ENCODE measurements around the gene CHDH.

- TF ChIP-seq CTCF (IDR thresholded peaks at IDR 0.05) (no peak), POLR2A (IDR thresholded peaks at IDR 0.05) (no peak)
Measured at GRCh38 chr3:53890726-53891475, 44.7 kb upstream of the CHDH start.
